Calu3 (cell line): ENCODE results near the gene FSD1. TPM values are rescaled to one million over a fixed set of nuclear protein-coding genes. Genes with fewer than 3 reads are reported as not detected.

Source experiments
- BruUV-seq: library from RNA; stranded (reverse); fragments of 400-500 nt; replicated peaks from 2 replicates; lab custom pipeline; 2021; lab: Mats Ljungman, UMichigan
- CTCF ChIA-PET: fragments of 300-600 bp; sonication (Branson Sonifier 250); formaldehyde crosslinking; loops from one replicate; lab custom pipeline; 2022; ENCODE audit warnings: antibody characterized with exemption; lab: Charles Lee
- DNase-seq: peaks from one replicate; pipeline ENCODE4 v3.0.0; 2022
- H3K27ac Mint-ChIP-seq: one replicate; pipeline ENCODE4 v1.8.0; 2022; ENCODE audit warnings: mixed read lengths; ENCODE audit not compliant: unreplicated experiment
- H3K27me3 Mint-ChIP-seq: one replicate; pipeline ENCODE4 v1.8.0; 2022; ENCODE audit warnings: mixed read lengths; ENCODE audit not compliant: unreplicated experiment
- H3K36me3 Mint-ChIP-seq: one replicate; pipeline ENCODE4 v1.8.0; 2022; ENCODE audit warnings: mild to moderate bottlenecking, moderate library complexity, mixed read lengths; ENCODE audit not compliant: insufficient read depth, unreplicated experiment
- H3K4me1 Mint-ChIP-seq: one replicate; pipeline ENCODE4 v1.8.0; 2022; ENCODE audit warnings: mild to moderate bottlenecking, low read depth, mixed read lengths; ENCODE audit not compliant: unreplicated experiment
- H3K4me3 Mint-ChIP-seq: one replicate; pipeline ENCODE4 v1.8.0; 2022; ENCODE audit warnings: mild to moderate bottlenecking, low read depth, moderate library complexity, mixed read lengths; ENCODE audit not compliant: unreplicated experiment
- H3K9me3 Mint-ChIP-seq: one replicate; pipeline ENCODE4 v1.8.0; 2022; ENCODE audit warnings: low read depth, mixed read lengths; ENCODE audit not compliant: unreplicated experiment
- intact Hi-C: fragments of 100-400 bp; cut with micrococcal nuclease; formaldehyde crosslinking; loops from one replicate; pipeline ENCODE4 v1.10.0; 2022; ENCODE audit not compliant: unreplicated experiment
- total RNA-seq: library from RNA; stranded (reverse); gene quantifications from 2 replicates; pipeline ENCODE4 v1.2.3, GENCODE V29; 2022
- TF ChIP-seq, protein P1 (sequence below): fragments of 200-600 bp; IDR thresholded peaks from one replicate; pipeline ENCODE4 v1.8.0; 2022; ENCODE audit warnings: antibody characterized with exemption; ENCODE audit not compliant: unreplicated experiment

Gene FSD1
- total RNA-seq, 1 experiment from 2014 or later, result 1.2 TPM

DNA sequence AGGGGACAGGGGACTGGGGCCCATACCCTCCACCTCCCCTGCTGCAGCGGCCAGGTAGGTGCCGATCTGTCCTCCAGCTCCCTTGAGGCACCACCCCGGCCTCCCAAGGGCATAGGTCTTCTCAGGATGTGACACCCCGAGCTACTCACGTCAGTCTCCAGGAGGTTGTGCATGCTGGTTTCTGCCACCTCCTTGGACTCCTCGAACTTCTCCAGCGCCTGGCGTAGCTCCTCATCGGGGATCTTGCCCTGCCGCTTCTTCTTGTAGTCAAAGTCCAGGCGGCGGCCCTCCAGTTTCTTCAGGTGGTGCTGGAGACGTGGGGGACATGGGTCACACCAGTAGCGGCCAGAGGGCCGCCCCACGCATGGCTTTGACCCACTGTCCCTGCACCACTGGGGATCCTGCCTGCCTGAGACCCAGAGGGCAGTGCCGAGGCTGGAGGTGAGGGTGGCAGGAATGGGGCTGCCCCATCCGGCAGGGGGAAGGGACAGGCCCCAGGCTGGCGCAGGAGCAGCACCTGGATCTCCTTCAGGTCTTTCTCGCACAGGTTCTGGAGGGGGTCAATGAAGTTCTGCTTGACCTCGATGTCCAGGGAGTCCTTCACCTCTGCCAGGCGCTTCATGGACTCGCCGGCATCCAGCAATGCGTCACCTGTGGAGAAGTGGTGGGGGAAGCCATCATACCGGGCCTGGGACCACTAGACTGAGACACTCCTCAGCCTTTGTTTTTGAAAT is 59.3 kb downstream of the FSD1 start:
- Mint-ChIP-seq H3K27ac (no peak overlapping the region), H3K36me3 (peaks cover 29% of the 10 kb centered on the region), H3K4me3 (no peak overlapping the region), H3K4me1 (no peaks in the 10 kb centered on the region), H3K27me3 (no peaks in the 10 kb centered on the region), H3K9me3 (no peaks in the 10 kb centered on the region)
- BruUV-seq, result no TSS peak
- CTCF ChIA-PET, result no interaction called here
- TF ChIP-seq, protein P1, sequence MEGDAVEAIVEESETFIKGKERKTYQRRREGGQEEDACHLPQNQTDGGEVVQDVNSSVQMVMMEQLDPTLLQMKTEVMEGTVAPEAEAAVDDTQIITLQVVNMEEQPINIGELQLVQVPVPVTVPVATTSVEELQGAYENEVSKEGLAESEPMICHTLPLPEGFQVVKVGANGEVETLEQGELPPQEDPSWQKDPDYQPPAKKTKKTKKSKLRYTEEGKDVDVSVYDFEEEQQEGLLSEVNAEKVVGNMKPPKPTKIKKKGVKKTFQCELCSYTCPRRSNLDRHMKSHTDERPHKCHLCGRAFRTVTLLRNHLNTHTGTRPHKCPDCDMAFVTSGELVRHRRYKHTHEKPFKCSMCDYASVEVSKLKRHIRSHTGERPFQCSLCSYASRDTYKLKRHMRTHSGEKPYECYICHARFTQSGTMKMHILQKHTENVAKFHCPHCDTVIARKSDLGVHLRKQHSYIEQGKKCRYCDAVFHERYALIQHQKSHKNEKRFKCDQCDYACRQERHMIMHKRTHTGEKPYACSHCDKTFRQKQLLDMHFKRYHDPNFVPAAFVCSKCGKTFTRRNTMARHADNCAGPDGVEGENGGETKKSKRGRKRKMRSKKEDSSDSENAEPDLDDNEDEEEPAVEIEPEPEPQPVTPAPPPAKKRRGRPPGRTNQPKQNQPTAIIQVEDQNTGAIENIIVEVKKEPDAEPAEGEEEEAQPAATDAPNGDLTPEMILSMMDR, result no peak
- DNase-seq, result no peak
- intact Hi-C loops, result no loop called here

- BruUV-seq, result no TSS peak
- peaks cover 8% of the 10 kb centered on the region for H3K4me1 Mint-ChIP-seq
- intact Hi-C loops, result no loop called here
- no peaks in the 10 kb centered on the region for H3K27me3 Mint-ChIP-seq
- H3K9me3 Mint-ChIP-seq, result no peaks in the 10 kb centered on the region
- no peak overlapping the region for H3K4me3 Mint-ChIP-seq
- TF ChIP-seq, protein P1, result no peak
- CTCF ChIA-PET, result interaction anchor here (1.1 kb wide), 1 partner anchor 13 kb away, joined by 3 read pairs; no protein-coding TSS in a partner anchor
- no peak overlapping the region for H3K27ac Mint-ChIP-seq
- DNase-seq, result no peak
- peaks cover 25% of the 10 kb centered on the region for H3K36me3 Mint-ChIP-seq
These were observed 60.9 kb downstream of the FSD1 start for GRCh38 chr19:4365341-4365740.

DNA sequence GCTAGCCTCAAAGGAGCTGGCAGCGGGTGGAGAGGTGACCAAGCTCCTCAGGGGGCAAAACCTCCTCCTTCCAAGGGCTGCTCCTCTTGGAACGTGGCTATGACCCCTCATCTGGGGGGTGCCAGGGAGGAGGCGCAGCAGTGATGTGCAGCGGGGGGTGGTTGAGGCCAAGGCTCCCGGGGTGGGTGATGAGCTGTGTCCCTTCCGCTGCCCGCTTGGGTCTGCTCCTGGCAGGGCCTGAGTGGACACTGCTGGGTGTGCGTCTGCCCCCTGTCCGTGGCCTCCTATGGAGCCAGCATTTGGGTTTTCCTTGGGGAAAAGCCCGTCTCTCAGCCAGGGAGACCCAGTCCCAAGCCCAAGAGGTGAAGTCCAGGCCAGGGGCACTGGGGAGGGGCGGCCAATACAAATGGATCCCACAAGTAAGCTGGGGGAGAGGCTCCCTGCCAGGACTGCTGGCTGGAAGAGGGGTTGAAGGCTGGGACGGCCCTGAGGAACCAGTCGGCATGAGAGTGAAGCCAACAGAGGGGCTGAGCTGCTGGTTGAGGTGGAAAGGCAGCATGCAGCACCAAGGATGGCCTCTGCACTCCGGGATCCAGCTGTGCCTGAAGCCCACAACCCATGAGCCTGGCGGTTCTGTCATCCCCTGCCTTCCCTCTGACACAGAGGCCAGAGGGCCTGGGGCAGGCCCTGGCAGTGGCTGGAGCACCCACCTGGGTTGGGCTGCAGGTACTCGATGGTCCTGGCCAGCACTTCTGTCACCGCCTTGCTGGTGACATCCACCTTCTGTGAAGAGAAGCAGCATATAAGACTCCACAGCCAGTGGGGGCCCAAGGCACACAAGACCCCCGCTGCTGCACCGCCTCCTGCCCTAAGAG is 61.6 kb downstream of the FSD1 start:
- Mint-ChIP-seq H3K27ac (no peak overlapping the region), H3K4me3 (no peak overlapping the region), H3K36me3 (peaks cover 18% of the 10 kb centered on the region), H3K9me3 (no peaks in the 10 kb centered on the region), H3K27me3 (no peaks in the 10 kb centered on the region), H3K4me1 (peaks cover 8% of the 10 kb centered on the region)
- BruUV-seq, result no TSS peak
- DNase-seq, result no peak
- CTCF ChIA-PET, result interaction anchor here (1.1 kb wide), 1 partner anchor 14 kb away, joined by 3 read pairs; no protein-coding TSS in a partner anchor
- TF ChIP-seq, protein P1, result no peak
- intact Hi-C loops, result no loop called here

GRCh38 chr19:4366666-4367335 is 62.4 kb downstream of the FSD1 start:
- CTCF ChIA-PET, result no interaction called here
- H3K4me3 Mint-ChIP-seq, result no peak overlapping the region
- H3K27ac Mint-ChIP-seq, result no peak overlapping the region
- peaks cover 17% of the 10 kb centered on the region for H3K36me3 Mint-ChIP-seq
- DNase-seq, result no peak
- intact Hi-C loops, result no loop called here
- H3K9me3 Mint-ChIP-seq, result no peaks in the 10 kb centered on the region
- TF ChIP-seq, protein P1, result no peak
- no peaks in the 10 kb centered on the region for H3K27me3 Mint-ChIP-seq
- peaks cover 8% of the 10 kb centered on the region for H3K4me1 Mint-ChIP-seq
- BruUV-seq, result no TSS peak
